GM18502 (cell line): Measurements from ENCODE around the gene NR3C1.

Source experiments
- ATAC-seq: cut with Tn5 transposase; IDR thresholded peaks from one replicate; pipeline ENCODE4 v1.9.1; 2021; ENCODE audit warnings: mild to moderate bottlenecking; ENCODE audit not compliant: unreplicated experiment, poor library complexity

The NR3C1 gene

GRCh38 chr5:143403593-143404415, at the start of gene NR3C1:
NR3C1 (minus strand) TSS chr5:143403686; CDS start chr5:143400839, 2,847 bp downstream.
- peak; percentile 63 for ATAC-seq

- no peak for ATAC-seq
Observed at GRCh38 chr5:143449772-143450171, 46.3 kb upstream of the NR3C1 start.

GRCh38 chr5:143448518-143448917, 45.0 kb upstream of the NR3C1 start:
- ATAC-seq: no peak

- ATAC-seq: no peak
Observed at GRCh38 chr5:143447983-143448382, 44.5 kb upstream of the NR3C1 start.

- peak; percentile 57 for ATAC-seq
Observed at GRCh38 chr5:143446535-143447226, 43.2 kb upstream of the NR3C1 start.

GRCh38 chr5:143445776-143446175, 42.3 kb upstream of the NR3C1 start:
- ATAC-seq: no peak

- ATAC-seq: no peak
Observed at GRCh38 chr5:143443330-143443729, 39.8 kb upstream of the NR3C1 start.

GRCh38 chr5:143442385-143442784, 38.9 kb upstream of the NR3C1 start:
- no peak for ATAC-seq

GRCh38 chr5:143440448-143441115, 37.1 kb upstream of the NR3C1 start:
- no peak for ATAC-seq

GRCh38 chr5:143437666-143438273, 34.3 kb upstream of the NR3C1 start:
- no peak for ATAC-seq

GRCh38 chr5:143436871-143437270, 33.4 kb upstream of the NR3C1 start:
- no peak for ATAC-seq

GRCh38 chr5:143435210-143435657, 31.7 kb upstream of the NR3C1 start:
- ATAC-seq: peak; percentile 96

- peak; percentile 36 for ATAC-seq
Observed at GRCh38 chr5:143434261-143435209, 31.0 kb upstream of the NR3C1 start.

GRCh38 chr5:143433670-143434069, 30.2 kb upstream of the NR3C1 start:
- ATAC-seq: no peak

GRCh38 chr5:143432658-143433239, 29.3 kb upstream of the NR3C1 start:
- no peak for ATAC-seq

- ATAC-seq: no peak
Observed at GRCh38 chr5:143431789-143432188, 28.3 kb upstream of the NR3C1 start.

- no peak for ATAC-seq
Observed at GRCh38 chr5:143428738-143429420, 25.4 kb upstream of the NR3C1 start.

- no peak for ATAC-seq
Observed at GRCh38 chr5:143428155-143428554, 24.7 kb upstream of the NR3C1 start.
